ENCODE measurements around the gene MICALL2.

The MICALL2 gene

GRCh38 chr7:1433128-1433920 lies 25.9 kb downstream of the MICALL2 start:
- DNase-seq (ENCODE audit: low read depth in 2 of 2), result no peak

GRCh38 chr7:1432411-1433082 lies 26.7 kb downstream of the MICALL2 start:
- peak; percentile 77 to 87 for DNase-seq (ENCODE audit: low read depth in 2 of 2)

- no peak for DNase-seq (ENCODE audit: low read depth in 2 of 2)
Measured at GRCh38 chr7:1431634-1432380, 27.5 kb downstream of the MICALL2 start.

- DNase-seq (ENCODE audit: low read depth in 2 of 2), result no peak
Measured at GRCh38 chr7:1431226-1431625, 28.0 kb downstream of the MICALL2 start.

GRCh38 chr7:1430056-1430845 lies 29.0 kb downstream of the MICALL2 start:
- no peak for DNase-seq (ENCODE audit: low read depth in 2 of 2)

- DNase-seq (ENCODE audit: low read depth in 2 of 2), result no peak
Measured at GRCh38 chr7:1428941-1429501, 30.2 kb downstream of the MICALL2 start.

GRCh38 chr7:1427064-1427657 lies 32.1 kb downstream of the MICALL2 start:
- DNase-seq (ENCODE audit: low read depth in 2 of 2), result no peak

- DNase-seq (ENCODE audit: low read depth in 2 of 2), result no peak
Measured at GRCh38 chr7:1426474-1426873, 32.8 kb downstream of the MICALL2 start.

- no peak for DNase-seq (ENCODE audit: low read depth in 2 of 2)
Measured at GRCh38 chr7:1425292-1426136, 33.8 kb downstream of the MICALL2 start.

GRCh38 chr7:1424041-1424440 lies 35.2 kb downstream of the MICALL2 start:
- no peak for DNase-seq (ENCODE audit: low read depth in 2 of 2)

- no peak for DNase-seq (ENCODE audit: low read depth in 2 of 2)
Measured at GRCh38 chr7:1423264-1423811, 35.9 kb downstream of the MICALL2 start.

GRCh38 chr7:1422512-1423263 lies 36.6 kb downstream of the MICALL2 start:
- DNase-seq (ENCODE audit: low read depth in 2 of 2), result no peak

GRCh38 chr7:1421946-1422345 lies 37.3 kb downstream of the MICALL2 start:
- no peak for DNase-seq (ENCODE audit: low read depth in 2 of 2)

- no peak for DNase-seq (ENCODE audit: low read depth in 2 of 2)
Measured at GRCh38 chr7:1421020-1421790, 38.1 kb downstream of the MICALL2 start.

- no peak for DNase-seq (ENCODE audit: low read depth in 2 of 2)
Measured at GRCh38 chr7:1419688-1420087, 39.6 kb downstream of the MICALL2 start.

- no peak for DNase-seq (ENCODE audit: low read depth in 2 of 2)
Measured at GRCh38 chr7:1419310-1419634, 40.0 kb downstream of the MICALL2 start.

GRCh38 chr7:1418505-1419309 lies 40.6 kb downstream of the MICALL2 start:
- no peak for DNase-seq (ENCODE audit: low read depth in 2 of 2)
